DMS53 (cell line): Measurements from ENCODE around the gene WWOX.

Source experiments
- DNase-seq: peaks from one replicate; lab custom pipeline; 2025; lab: John Stamatoyannopoulos, UW

The WWOX gene

GRCh38 chr16:78396673-78397072, 297.2 kb downstream of the WWOX start:
- no peak for DNase-seq

- DNase-seq: no peak
Measured at GRCh38 chr16:78399384-78399783, 299.9 kb downstream of the WWOX start.

GRCh38 chr16:78402833-78403232, 303.4 kb downstream of the WWOX start:
- DNase-seq: no peak

GRCh38 chr16:78405040-78405439, 305.6 kb downstream of the WWOX start:
- DNase-seq: no peak

- peak; percentile 8 for DNase-seq
Measured at GRCh38 chr16:78405833-78406232, 306.4 kb downstream of the WWOX start.

- no peak for DNase-seq
Measured at GRCh38 chr16:78407191-78407590, 307.7 kb downstream of the WWOX start.

- DNase-seq: no peak
Measured at GRCh38 chr16:78413651-78414050, 314.2 kb downstream of the WWOX start.

GRCh38 chr16:78415013-78415412, 315.6 kb downstream of the WWOX start:
- DNase-seq: no peak

- DNase-seq: no peak
Measured at GRCh38 chr16:78415669-78416068, 316.2 kb downstream of the WWOX start.

GRCh38 chr16:78416400-78416799, 316.9 kb downstream of the WWOX start:
- no peak for DNase-seq

- no peak for DNase-seq
Measured at GRCh38 chr16:78421181-78421708, 321.8 kb downstream of the WWOX start.

- DNase-seq: no peak
Measured at GRCh38 chr16:78425281-78425680, 325.8 kb downstream of the WWOX start.

- DNase-seq: no peak
Measured at GRCh38 chr16:78425891-78426510, 326.5 kb downstream of the WWOX start.

GRCh38 chr16:78428193-78428592, 328.7 kb downstream of the WWOX start:
- DNase-seq: no peak

- DNase-seq: no peak
Measured at GRCh38 chr16:78430281-78430680, 330.8 kb downstream of the WWOX start.

GRCh38 chr16:78431004-78431670, 331.7 kb downstream of the WWOX start:
- no peak for DNase-seq

- DNase-seq: no peak
Measured at GRCh38 chr16:78431701-78432100, 332.2 kb downstream of the WWOX start.

- DNase-seq: no peak
Measured at GRCh38 chr16:78432451-78432850, 333.0 kb downstream of the WWOX start.

GRCh38 chr16:78433116-78433515, 333.7 kb downstream of the WWOX start:
- DNase-seq: no peak

GRCh38 chr16:78434401-78434800, 334.9 kb downstream of the WWOX start:
- DNase-seq: no peak

GRCh38 chr16:78435260-78435659, 335.8 kb downstream of the WWOX start:
- DNase-seq: no peak

- DNase-seq: no peak
Measured at GRCh38 chr16:78436023-78436422, 336.6 kb downstream of the WWOX start.

GRCh38 chr16:78436846-78437245, 337.4 kb downstream of the WWOX start:
- DNase-seq: no peak
